Calu3 (cell line): Measurements from ENCODE around the gene SNAPC2. TPM values are rescaled to one million over a fixed set of nuclear protein-coding genes. Genes with fewer than 3 reads are reported as not detected.
A peak's percentile ranks its signal among the peaks of the same experiment; 100 is the strongest.

Experiments
- BruUV-seq: library from RNA; stranded (reverse); fragments of 400-500 nt; replicated peaks from 2 replicates; lab custom pipeline; 2021; lab: Mats Ljungman, UMichigan
- CTCF ChIA-PET: fragments of 300-600 bp; sonication (Branson Sonifier 250); formaldehyde crosslinking; loops from one replicate; lab custom pipeline; 2022; ENCODE audit warnings: antibody characterized with exemption; lab: Charles Lee
- DNase-seq: peaks from one replicate; pipeline ENCODE4 v3.0.0; 2022
- H3K27ac Mint-ChIP-seq: one replicate; pipeline ENCODE4 v1.8.0; 2022; ENCODE audit warnings: mixed read lengths; ENCODE audit not compliant: unreplicated experiment
- H3K27me3 Mint-ChIP-seq: one replicate; pipeline ENCODE4 v1.8.0; 2022; ENCODE audit warnings: mixed read lengths; ENCODE audit not compliant: unreplicated experiment
- H3K36me3 Mint-ChIP-seq: one replicate; pipeline ENCODE4 v1.8.0; 2022; ENCODE audit warnings: mild to moderate bottlenecking, moderate library complexity, mixed read lengths; ENCODE audit not compliant: insufficient read depth, unreplicated experiment
- H3K4me1 Mint-ChIP-seq: one replicate; pipeline ENCODE4 v1.8.0; 2022; ENCODE audit warnings: mild to moderate bottlenecking, low read depth, mixed read lengths; ENCODE audit not compliant: unreplicated experiment
- H3K4me3 Mint-ChIP-seq: one replicate; pipeline ENCODE4 v1.8.0; 2022; ENCODE audit warnings: mild to moderate bottlenecking, low read depth, moderate library complexity, mixed read lengths; ENCODE audit not compliant: unreplicated experiment
- H3K9me3 Mint-ChIP-seq: one replicate; pipeline ENCODE4 v1.8.0; 2022; ENCODE audit warnings: low read depth, mixed read lengths; ENCODE audit not compliant: unreplicated experiment
- intact Hi-C: fragments of 100-400 bp; cut with micrococcal nuclease; formaldehyde crosslinking; loops from one replicate; pipeline ENCODE4 v1.10.0; 2022; ENCODE audit not compliant: unreplicated experiment
- total RNA-seq: library from RNA; stranded (reverse); gene quantifications from 2 replicates; pipeline ENCODE4 v1.2.3, GENCODE V29; 2022
- TF ChIP-seq, protein P1 (sequence below): fragments of 200-600 bp; IDR thresholded peaks from one replicate; pipeline ENCODE4 v1.8.0; 2022; ENCODE audit warnings: antibody characterized with exemption; ENCODE audit not compliant: unreplicated experiment

SNAPC2 gene
- total RNA-seq, 1 experiment from 2014 or later: 12.1 TPM

GRCh38 chr19:7912697-7913564 is 7.2 kb upstream of the SNAPC2 start:
- Mint-ChIP-seq H3K36me3 (peaks cover 24% of the 10 kb centered on the region), H3K4me3 (peak overlapping the region; percentile 4), H3K27ac (no peak overlapping the region), H3K9me3 (no peaks in the 10 kb centered on the region), H3K27me3 (no peaks in the 10 kb centered on the region), H3K4me1 (no peaks in the 10 kb centered on the region)
- BruUV-seq: no TSS peak
- TF ChIP-seq, protein P1, sequence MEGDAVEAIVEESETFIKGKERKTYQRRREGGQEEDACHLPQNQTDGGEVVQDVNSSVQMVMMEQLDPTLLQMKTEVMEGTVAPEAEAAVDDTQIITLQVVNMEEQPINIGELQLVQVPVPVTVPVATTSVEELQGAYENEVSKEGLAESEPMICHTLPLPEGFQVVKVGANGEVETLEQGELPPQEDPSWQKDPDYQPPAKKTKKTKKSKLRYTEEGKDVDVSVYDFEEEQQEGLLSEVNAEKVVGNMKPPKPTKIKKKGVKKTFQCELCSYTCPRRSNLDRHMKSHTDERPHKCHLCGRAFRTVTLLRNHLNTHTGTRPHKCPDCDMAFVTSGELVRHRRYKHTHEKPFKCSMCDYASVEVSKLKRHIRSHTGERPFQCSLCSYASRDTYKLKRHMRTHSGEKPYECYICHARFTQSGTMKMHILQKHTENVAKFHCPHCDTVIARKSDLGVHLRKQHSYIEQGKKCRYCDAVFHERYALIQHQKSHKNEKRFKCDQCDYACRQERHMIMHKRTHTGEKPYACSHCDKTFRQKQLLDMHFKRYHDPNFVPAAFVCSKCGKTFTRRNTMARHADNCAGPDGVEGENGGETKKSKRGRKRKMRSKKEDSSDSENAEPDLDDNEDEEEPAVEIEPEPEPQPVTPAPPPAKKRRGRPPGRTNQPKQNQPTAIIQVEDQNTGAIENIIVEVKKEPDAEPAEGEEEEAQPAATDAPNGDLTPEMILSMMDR: no peak
- intact Hi-C loops: no loop called here
- DNase-seq: no peak
- CTCF ChIA-PET: interaction anchor here (0.6 kb wide), 1 partner anchor 104 kb away, joined by 5 read pairs; no protein-coding TSS in a partner anchor

- BruUV-seq: no TSS peak
- H3K27me3 Mint-ChIP-seq: no peaks in the 10 kb centered on the region
- H3K4me1 Mint-ChIP-seq: no peaks in the 10 kb centered on the region
- no peak overlapping the region for H3K27ac Mint-ChIP-seq
- no peak for DNase-seq
- CTCF ChIA-PET: no interaction called here
- intact Hi-C loops: no loop called here
- H3K9me3 Mint-ChIP-seq: no peaks in the 10 kb centered on the region
- peaks cover 30% of the 10 kb centered on the region for H3K36me3 Mint-ChIP-seq
- no peak overlapping the region for H3K4me3 Mint-ChIP-seq
- TF ChIP-seq, protein P1: no peak
Measured at GRCh38 chr19:7913652-7914051, 6.5 kb upstream of the SNAPC2 start.

DNA sequence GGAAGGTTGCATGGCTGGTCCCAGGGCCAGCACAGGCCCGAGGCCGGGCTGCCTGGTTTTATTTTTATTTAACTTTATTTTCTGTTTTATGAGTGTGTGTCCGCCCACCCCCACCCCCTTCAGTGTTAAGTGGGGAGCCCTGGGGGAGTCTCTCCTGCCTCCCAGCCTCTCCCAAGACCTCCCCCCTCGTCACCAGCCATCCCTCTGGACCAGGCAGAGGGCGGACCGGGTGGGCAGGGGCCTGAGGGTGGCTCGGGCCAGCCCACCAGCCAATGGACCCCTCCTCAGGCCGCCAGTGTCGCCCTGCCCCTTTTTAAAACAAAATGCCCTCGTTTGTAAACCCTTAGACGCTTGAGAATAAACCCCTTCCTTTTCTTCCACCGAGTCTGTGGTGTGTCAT is 6.0 kb upstream of the SNAPC2 start:
- no peaks in the 10 kb centered on the region for H3K9me3 Mint-ChIP-seq
- intact Hi-C loops: no loop called here
- no peaks in the 10 kb centered on the region for H3K27me3 Mint-ChIP-seq
- no peak overlapping the region for H3K4me3 Mint-ChIP-seq
- DNase-seq: no peak
- CTCF ChIA-PET: no interaction called here
- no peaks in the 10 kb centered on the region for H3K4me1 Mint-ChIP-seq
- peaks cover 32% of the 10 kb centered on the region for H3K36me3 Mint-ChIP-seq
- no TSS peak for BruUV-seq
- H3K27ac Mint-ChIP-seq: no peak overlapping the region
- TF ChIP-seq, protein P1: no peak

GRCh38 chr19:7914598-7915045 is 5.5 kb upstream of the SNAPC2 start, which contains the start of gene TGFBR3L:
Gene TGFBR3L (plus strand): TSS chr19:7914830.
- H3K36me3 Mint-ChIP-seq: peaks cover 32% of the 10 kb centered on the region
- peaks cover 4% of the 10 kb centered on the region for H3K4me1 Mint-ChIP-seq
- H3K27ac Mint-ChIP-seq: no peak within 1 kb of the TSS
- peak within 1 kb of the TSS; percentile 65 for H3K4me3 Mint-ChIP-seq
- DNase-seq: no peak
- no peaks in the 10 kb centered on the region for H3K27me3 Mint-ChIP-seq
- BruUV-seq: no TSS peak
- TF ChIP-seq, protein P1: no peak
- no peaks in the 10 kb centered on the region for H3K9me3 Mint-ChIP-seq
- CTCF ChIA-PET: no interaction called here
- intact Hi-C loops: no loop called here
